GM19372 (cell line): ENCODE data around the gene LARP7.
"Not testable (repeated sequence)": the region's sequence is repeated elsewhere in the genome, so short reads cannot be mapped to it uniquely, and the experiment has no call there.

ENCODE experiments used
- ATAC-seq: cut with Tn5 transposase; IDR thresholded peaks from one replicate; pipeline ENCODE4 v1.9.1; 2021; ENCODE audit warnings: mild to moderate bottlenecking, low read depth, moderate library complexity; ENCODE audit not compliant: unreplicated experiment

Gene LARP7

GRCh38 chr4:112648263-112649054 is 11.5 kb downstream of the LARP7 start:
- ATAC-seq: no peak

DNA sequence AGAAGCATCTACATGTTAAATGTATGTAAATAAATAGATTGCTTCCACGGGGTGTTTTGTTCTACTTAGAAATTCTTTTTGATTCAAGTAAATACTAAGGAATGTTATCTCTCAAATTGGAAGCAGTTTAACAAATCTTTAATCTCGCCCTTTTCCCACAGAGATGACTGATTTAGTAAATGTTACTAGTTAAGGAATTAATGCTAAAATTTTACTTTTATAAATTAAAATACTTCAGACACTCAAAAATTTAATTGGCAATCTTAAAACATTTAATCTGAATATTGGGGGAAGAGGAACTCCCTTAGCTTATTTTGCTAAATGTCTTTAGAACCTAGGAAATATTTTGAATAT is 12.1 kb downstream of the LARP7 start:
- no peak for ATAC-seq

GRCh38 chr4:112650332-112650731 is 13.4 kb downstream of the LARP7 start:
- no peak for ATAC-seq

GRCh38 chr4:112651641-112652040 is 14.7 kb downstream of the LARP7 start:
- ATAC-seq: no peak

GRCh38 chr4:112652216-112652615 is 15.3 kb downstream of the LARP7 start:
- ATAC-seq: no peak

DNA sequence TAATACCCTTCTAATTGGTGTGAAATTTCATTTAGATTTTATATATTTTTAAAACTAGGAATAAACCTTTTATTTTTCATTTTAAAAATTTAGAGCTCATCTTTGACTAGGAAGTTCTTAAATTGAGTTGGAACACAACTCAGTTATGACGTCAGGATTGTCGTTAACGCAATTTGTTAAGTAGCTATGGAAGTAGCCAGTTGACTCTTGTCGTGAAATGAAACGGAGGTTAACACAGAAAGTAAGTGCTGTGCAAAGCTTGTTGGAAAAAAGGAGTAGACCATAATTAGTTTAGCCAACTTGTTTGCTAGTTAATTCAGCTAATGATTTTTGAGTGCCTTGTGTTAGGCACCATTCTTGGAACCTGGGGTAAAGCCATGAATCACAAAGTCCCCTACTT is 18.3 kb downstream of the LARP7 start:
- no peak for ATAC-seq

- not testable (repeated sequence) for ATAC-seq
Observed at GRCh38 chr4:112656115-112656514, 19.2 kb downstream of the LARP7 start.

GRCh38 chr4:112664611-112665010 is 27.7 kb downstream of the LARP7 start:
- no peak for ATAC-seq

DNA sequence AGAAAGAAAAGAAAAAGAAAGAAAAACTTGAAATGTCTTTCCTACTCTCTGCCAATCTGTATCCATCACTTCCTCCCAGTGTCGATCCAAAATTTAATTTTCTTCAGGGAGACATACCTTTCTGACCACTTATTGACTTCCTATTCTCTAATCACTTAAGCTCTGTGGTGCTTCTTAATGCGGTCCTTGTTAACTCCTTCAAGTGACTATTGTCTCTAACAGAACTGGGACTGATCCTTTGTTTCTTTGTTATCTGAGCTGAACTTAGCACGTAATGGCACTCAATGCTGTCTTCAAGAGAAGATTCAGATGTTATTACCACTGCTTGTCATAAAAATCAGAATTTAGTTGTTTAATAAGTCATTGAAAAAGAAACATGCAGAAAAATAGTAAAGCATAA is 31.2 kb downstream of the LARP7 start:
- ATAC-seq: no peak

GRCh38 chr4:112673076-112673475 is 36.1 kb downstream of the LARP7 start:
- ATAC-seq: no peak

- ATAC-seq: no peak
Observed at GRCh38 chr4:112673686-112674085, 36.7 kb downstream of the LARP7 start.

DNA sequence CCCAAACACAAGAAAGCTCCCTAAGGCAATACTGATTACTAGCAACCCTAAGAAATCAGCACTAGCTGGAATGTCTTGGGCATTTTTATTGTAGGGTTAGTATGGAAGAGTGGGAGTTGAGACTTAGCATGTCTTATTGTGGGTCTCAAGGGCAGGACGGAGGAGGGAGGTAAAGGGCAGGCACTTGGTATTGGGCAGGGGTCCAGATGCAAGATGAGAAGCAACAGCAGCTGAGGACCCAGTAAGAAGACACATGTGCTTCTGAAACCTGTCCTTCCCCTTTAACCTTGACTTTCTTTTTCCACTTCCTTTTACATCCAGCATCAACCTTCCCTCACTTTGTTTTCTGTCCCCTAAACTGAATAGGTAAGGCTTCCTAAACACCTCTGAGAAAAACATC is 37.4 kb downstream of the LARP7 start:
- ATAC-seq: no peak

GRCh38 chr4:112677519-112678091 is 40.7 kb downstream of the LARP7 start:
- no peak for ATAC-seq

DNA sequence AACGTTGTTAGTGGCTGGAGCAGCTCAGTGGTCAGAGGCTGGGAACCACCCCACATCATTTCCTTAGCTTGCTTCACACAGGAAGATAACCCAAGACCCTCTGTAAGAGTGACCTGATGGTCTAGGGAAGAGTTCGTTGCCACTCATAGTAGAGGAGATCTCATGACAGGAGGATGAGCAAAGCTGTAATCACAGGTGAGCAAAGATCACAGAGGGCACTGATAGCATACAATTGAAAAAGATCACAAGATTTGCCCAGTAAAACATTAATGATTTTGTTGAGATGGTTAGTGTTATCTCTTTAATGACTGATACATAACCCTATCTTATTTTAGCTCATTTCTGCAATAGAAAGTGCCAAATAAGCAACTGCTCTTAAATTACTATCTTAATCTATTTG is 44.1 kb downstream of the LARP7 start:
- no peak for ATAC-seq

DNA sequence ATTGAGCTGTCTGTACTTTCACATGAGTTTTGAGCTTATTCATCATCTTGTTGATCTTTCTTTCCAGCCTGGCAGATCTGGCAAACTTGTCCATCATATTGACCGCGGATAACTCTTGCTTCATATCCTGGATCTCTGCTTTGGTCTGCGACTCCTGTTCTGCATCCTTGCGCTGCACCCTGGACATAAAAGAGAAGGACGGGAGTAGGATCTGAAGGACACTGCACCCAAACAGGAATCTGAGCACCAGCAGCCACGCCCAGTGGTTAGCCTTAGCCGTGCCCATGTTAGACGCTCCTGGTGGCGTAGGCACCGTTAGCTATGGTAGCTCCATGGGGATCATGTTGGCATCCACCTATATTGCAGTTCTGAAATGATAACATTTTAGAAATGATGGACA is 56.6 kb downstream of the LARP7 start:
- ATAC-seq: no peak

DNA sequence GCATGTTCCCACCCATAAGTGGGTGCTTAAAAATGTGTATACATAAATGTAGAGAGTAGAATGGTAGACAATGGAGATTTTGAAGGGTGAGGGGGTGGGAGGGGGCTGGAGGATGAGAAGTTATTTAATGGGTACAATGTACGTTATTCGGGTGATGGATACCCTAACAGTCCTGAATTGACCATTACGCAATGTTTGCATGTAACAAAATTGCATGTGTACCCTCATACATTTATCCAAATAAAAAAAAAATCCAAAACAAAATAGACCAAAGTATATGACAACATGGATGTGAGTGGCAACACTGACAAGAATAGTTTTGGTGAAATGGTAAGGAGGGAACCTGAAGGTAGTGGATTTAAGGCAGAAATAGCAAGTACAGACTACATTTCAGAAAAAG is 63.7 kb downstream of the LARP7 start:
- ATAC-seq: no peak

GRCh38 chr4:112702892-112703291 is 65.9 kb downstream of the LARP7 start:
- ATAC-seq: no peak

DNA sequence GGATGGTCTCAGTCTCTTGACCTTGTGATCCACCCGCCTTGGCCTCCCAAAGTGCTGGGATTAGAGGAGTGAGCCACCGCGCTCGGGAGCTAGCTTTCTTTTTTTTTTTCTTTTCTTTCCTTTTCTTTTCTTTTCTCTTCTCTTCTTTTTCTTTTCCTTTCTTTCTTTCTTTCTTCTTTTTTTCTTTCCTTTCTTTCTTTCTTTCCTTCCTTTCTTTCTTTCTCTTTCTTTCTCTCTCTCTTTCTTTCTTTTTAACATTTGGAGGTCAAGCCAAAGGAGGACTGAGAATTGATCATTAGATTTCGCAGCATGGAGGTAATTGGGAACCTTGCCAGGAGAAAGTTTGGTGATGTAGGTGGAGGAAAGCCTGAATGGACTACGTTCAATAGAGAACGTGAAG is 67.4 kb downstream of the LARP7 start:
- ATAC-seq: no peak

- peak; percentile 12 for ATAC-seq
Observed at GRCh38 chr4:112704991-112705845, 68.3 kb downstream of the LARP7 start.

DNA sequence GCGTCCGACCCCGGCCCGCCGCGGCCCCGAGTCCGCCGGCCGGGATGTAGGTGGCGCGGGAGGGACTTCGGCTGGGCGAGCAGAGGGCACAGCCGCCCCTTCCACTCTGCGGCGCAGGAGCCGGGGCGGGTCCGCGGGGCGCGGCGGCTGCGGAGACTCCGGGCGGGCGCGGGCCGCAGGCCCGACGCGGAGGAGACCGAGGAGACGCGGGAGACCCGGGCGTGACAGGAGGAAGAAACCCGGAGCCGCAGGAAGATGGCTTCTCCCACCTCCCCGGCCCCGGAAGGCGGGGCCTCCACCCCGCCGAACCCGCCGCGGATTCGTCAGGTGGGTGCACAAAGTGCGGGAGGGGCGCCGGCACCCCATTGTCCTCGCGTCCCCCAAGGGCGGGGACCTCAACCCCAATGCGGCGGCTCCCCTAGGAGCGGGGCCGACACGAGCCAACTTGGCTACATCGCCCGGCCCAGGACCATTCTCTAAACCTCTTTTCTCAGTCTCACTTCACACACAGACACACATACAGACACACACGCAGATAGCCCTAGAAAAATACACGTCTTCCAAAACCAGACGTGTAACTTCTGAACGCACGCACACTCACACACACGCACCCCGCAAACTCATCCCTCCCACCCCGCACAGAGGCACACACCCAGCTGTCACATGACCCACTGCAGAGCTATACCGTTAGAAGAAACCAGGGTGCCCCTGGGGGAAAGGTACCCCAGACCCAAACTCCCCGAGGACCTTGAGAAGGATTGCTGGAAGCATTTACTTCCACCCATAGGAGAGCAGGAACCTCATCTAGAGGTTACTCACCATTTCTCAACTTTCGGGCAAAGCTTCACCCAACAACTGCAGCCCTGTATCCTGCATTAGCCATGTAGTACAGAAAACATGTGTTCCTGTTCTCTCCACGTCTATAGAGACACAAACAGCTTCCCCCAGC is 69.2 kb downstream of the LARP7 start:
- peak; percentile 49 for ATAC-seq
